Measurements from ENCODE around the gene SPACA6.
"Not testable (repeated sequence)": the region's sequence is repeated elsewhere in the genome, so short reads cannot be mapped to it uniquely, and the experiment has no call there.

Gene SPACA6

DNA sequence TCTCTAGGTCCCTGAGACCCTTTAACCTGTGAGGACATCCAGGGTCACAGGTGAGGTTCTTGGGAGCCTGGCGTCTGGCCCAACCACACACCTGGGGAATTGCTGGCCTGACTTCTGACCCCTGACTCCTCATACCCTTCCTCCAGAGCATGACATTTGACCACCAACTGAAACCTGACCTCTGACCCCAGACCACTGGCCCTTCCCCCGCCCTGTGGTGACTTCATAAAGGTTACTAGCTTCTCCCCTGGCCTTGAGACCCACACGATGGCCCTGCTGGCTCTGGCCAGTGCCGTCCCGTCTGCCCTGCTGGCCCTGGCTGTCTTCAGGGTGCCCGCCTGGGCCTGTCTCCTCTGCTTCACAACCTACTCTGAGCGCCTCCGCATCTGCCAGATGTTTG is at the start of gene SPACA6:
Gene SPACA6 (plus strand): TSS at position 71 of the 400 bp plus-strand sequence. CDS start 197 bp downstream, at position 268.
- no peak for DNase-seq (ENCODE audit: low read depth)
- H3K4me3 ChIP-seq (ENCODE audit: low read depth, low read length) = no peak within 1 kb of the TSS
- TF ChIP-seq, protein P1, sequence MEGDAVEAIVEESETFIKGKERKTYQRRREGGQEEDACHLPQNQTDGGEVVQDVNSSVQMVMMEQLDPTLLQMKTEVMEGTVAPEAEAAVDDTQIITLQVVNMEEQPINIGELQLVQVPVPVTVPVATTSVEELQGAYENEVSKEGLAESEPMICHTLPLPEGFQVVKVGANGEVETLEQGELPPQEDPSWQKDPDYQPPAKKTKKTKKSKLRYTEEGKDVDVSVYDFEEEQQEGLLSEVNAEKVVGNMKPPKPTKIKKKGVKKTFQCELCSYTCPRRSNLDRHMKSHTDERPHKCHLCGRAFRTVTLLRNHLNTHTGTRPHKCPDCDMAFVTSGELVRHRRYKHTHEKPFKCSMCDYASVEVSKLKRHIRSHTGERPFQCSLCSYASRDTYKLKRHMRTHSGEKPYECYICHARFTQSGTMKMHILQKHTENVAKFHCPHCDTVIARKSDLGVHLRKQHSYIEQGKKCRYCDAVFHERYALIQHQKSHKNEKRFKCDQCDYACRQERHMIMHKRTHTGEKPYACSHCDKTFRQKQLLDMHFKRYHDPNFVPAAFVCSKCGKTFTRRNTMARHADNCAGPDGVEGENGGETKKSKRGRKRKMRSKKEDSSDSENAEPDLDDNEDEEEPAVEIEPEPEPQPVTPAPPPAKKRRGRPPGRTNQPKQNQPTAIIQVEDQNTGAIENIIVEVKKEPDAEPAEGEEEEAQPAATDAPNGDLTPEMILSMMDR (IDR thresholded peaks at IDR 0.05; ENCODE audit: low read depth, low read length, missing control alignments) = no peak

DNA sequence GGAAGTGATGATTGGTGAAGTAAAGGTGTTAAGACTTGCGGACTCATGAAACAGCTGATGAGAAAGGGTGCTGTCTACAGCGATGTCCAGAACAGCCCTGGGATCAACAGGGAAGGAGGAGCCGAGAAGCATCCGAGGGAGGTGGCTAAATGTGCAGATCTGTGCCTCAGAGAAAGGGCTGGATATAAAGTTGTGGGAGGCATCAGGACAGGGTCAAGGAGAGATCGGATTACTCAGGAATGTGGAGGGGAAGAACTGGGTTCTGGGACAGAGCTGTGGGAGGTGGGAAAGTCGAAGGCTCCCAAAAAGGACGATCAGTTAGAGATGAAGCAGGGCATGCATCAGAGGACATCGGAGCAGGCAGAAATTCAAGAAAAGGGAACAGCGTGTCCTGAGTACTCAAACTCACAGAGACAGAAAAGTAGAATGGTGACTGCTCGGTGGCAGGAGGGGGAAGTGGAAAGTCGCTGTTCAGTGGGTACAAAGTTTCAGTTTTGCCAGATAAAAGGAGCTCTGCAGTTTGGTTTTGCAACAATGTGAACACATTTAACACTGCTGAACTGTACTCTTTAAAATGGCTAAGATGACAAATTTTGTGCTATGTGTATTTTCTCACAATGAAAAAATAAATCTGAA is 48.4 kb upstream of the SPACA6 start:
- DNase-seq (ENCODE audit: low read depth) = no peak
- H3K4me3 ChIP-seq (ENCODE audit: low read depth, low read length) = no peak overlapping the region
- TF ChIP-seq, protein P1 (IDR thresholded peaks at IDR 0.05; ENCODE audit: low read depth, low read length, missing control alignments) = no peak

DNA sequence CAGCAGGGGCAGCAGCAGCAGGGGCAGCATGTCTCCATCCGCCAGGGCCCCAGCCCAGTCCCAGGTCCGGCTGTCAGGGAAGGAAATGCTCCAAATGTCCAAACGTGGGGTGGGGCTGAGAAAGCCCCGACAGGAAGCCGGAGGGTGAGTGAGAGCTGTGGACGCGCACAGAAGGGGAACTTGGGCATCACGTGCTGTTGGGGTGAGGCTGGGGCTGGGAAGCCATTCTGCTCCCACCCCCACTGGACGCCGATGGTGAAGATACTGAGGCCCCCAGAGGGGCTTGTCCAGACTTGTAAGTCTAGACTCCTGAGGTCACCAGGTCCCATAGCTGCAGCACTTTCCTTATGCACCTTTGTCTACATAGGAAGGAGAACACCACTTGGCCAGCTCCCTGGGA is 46.4 kb upstream of the SPACA6 start, which contains the start of gene SIGLEC14:
Gene SIGLEC14 (minus strand): TSS at position 96 of the 400 bp plus-strand sequence. CDS start 66 bp downstream, at position 30.
- DNase-seq (ENCODE audit: low read depth); H3K4me3 ChIP-seq (ENCODE audit: low read depth, low read length): not testable (repeated sequence)

GRCh38 chr19:51647318-51647717 is 45.8 kb upstream of the SPACA6 start:
- TF ChIP-seq, protein P1 (IDR thresholded peaks at IDR 0.05; ENCODE audit: low read depth, low read length, missing control alignments) = no peak
- H3K4me3 ChIP-seq (ENCODE audit: low read depth, low read length) = no peak overlapping the region
- no peak for DNase-seq (ENCODE audit: low read depth)

GRCh38 chr19:51651216-51651846 is 41.8 kb upstream of the SPACA6 start:
- H3K4me3 ChIP-seq (ENCODE audit: low read depth, low read length) = no peak overlapping the region
- TF ChIP-seq, protein P1 (IDR thresholded peaks at IDR 0.05; ENCODE audit: low read depth, low read length, missing control alignments) = no peak
- peak; percentile 29 for DNase-seq (ENCODE audit: low read depth)

DNA sequence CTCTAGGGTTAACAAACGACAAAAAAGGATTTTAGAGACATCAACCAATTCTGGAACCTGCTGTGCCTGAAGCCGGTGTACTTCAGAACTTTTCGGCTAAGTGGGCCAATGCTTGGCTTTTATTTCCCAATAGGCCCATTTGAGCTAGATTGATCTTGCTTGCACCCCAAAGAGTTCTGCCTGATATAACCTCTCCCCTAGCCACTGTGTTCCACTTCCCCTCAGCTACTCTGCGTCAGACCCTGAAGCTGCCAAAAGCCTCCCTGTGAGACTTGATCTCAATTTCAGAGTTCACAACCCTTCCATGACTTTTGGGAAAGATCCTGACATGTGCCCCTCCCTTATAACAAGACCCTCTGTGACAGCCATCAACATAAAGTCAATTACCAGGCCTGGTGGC is 40.9 kb upstream of the SPACA6 start:
- no peak overlapping the region for H3K4me3 ChIP-seq (ENCODE audit: low read depth, low read length)
- TF ChIP-seq, protein P1 (IDR thresholded peaks at IDR 0.05; ENCODE audit: low read depth, low read length, missing control alignments) = no peak

GRCh38 chr19:51653162-51653561 is 40.0 kb upstream of the SPACA6 start:
- TF ChIP-seq, protein P1 (IDR thresholded peaks at IDR 0.05; ENCODE audit: low read depth, low read length, missing control alignments) = no peak
- no peak overlapping the region for H3K4me3 ChIP-seq (ENCODE audit: low read depth, low read length)
- DNase-seq (ENCODE audit: low read depth) = no peak

More for the DNA sequence above, 40.9 kb upstream of the SPACA6 start:
- no peak for DNase-seq (ENCODE audit: low read depth)
